Astrocyte (in vitro differentiated cells and primary cell): ENCODE results near the gene CHRNB2.

ENCODE experiments used
- EZH2 ChIP-seq: IDR thresholded peaks from 2 replicates; pipeline ENCODE4 v1.6.1; 2012; ENCODE audit warnings: mild to moderate bottlenecking, low read length, inconsistent platforms; ENCODE audit not compliant: insufficient read depth
- TF ChIP-seq, protein P1 (sequence below): IDR thresholded peaks from 2 replicates; pipeline ENCODE4 v1.5.1; 2011; ENCODE audit warnings: low read depth, mild to moderate bottlenecking, inconsistent platforms, low read length, moderate library complexity; ENCODE audit not compliant: insufficient read depth

DNA sequence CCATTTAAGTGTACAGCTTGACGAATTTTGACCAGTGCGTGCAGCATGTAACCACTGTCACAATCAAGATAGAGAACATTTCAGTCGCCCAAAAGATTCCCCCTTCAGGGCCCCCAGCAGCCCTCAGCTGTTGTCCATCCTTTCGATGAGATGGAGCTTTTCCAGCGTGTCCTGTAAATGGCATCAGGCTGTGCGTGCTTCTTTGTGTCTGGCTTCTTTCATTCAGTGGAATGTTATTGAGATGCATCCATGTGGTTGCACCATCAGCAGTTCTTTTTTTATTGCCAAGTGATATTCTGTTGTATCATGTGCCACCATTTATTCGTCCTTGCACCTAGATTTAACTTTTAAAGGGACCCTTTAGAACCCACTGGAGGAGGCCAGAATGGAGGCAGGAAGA lies 31.0 kb upstream of the CHRNB2 start:
- TF ChIP-seq, protein P1, sequence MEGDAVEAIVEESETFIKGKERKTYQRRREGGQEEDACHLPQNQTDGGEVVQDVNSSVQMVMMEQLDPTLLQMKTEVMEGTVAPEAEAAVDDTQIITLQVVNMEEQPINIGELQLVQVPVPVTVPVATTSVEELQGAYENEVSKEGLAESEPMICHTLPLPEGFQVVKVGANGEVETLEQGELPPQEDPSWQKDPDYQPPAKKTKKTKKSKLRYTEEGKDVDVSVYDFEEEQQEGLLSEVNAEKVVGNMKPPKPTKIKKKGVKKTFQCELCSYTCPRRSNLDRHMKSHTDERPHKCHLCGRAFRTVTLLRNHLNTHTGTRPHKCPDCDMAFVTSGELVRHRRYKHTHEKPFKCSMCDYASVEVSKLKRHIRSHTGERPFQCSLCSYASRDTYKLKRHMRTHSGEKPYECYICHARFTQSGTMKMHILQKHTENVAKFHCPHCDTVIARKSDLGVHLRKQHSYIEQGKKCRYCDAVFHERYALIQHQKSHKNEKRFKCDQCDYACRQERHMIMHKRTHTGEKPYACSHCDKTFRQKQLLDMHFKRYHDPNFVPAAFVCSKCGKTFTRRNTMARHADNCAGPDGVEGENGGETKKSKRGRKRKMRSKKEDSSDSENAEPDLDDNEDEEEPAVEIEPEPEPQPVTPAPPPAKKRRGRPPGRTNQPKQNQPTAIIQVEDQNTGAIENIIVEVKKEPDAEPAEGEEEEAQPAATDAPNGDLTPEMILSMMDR: no peak
- TF ChIP-seq EZH2: no peak
